GM12878 (cell line): ENCODE data around the gene PARD6A.

Source experiments
- BACH1 ChIP-seq: fragments of 450-650 bp; IDR thresholded peaks from 2 replicates; pipeline ENCODE4 v1.6.1; 2017; ENCODE audit warnings: mild to moderate bottlenecking, borderline replicate concordance
- CTCF ChIP-seq, 3 experiments: IDR thresholded peaks in 2 of 3; conservative IDR thresholded peaks in 1 of 3; 2 replicates each; pipeline ENCODE4 v1.5.1; 2011; ENCODE audit warnings: low read depth in 3 of 3, low read length in 3 of 3, mild to moderate bottlenecking in 3 of 3, control low read depth in 2 of 3, moderate library complexity in 2 of 3, inconsistent platforms in 1 of 3, mixed read lengths in 1 of 3; ENCODE audit not compliant: control insufficient read depth in 2 of 3, insufficient read depth in 1 of 3; ENCODE audit errors: extremely low read depth in 1 of 3
- POLR2A ChIP-seq: IDR thresholded peaks from 2 replicates; pipeline ENCODE4 v1.6.1; 2011; ENCODE audit warnings: low read depth, mild to moderate bottlenecking, low read length
- REST ChIP-seq: IDR thresholded peaks from 2 replicates; pipeline ENCODE4 v1.6.1; 2012; ENCODE audit warnings: mild to moderate bottlenecking, low read depth, low read length
- SPI1 ChIP-seq: IDR thresholded peaks from 2 replicates; pipeline ENCODE4 v1.6.1; 2011; ENCODE audit warnings: low read depth, mild to moderate bottlenecking, low read length, moderate library complexity, borderline replicate concordance; ENCODE audit not compliant: insufficient read depth
- ZNF274 ChIP-seq: IDR thresholded peaks from one replicate; pipeline ENCODE4 v1.8.0; 2011; ENCODE audit not compliant: insufficient read length, insufficient read depth

- no peak for TF ChIP-seq BACH1
- no peak for TF ChIP-seq REST
- TF ChIP-seq POLR2A: no peak
- no peak for TF ChIP-seq ZNF274
- TF ChIP-seq CTCF (IDR thresholded peaks at IDR 0.05 in 2 of 3, conservative IDR thresholded peaks at IDR 0.05 in 1 of 3; ENCODE audit: control insufficient read depth in 2 of 3, extremely low read depth in 1 of 3, insufficient read depth in 1 of 3, low read depth in 3 of 3, low read length in 3 of 3): no peak
- no peak for TF ChIP-seq SPI1
Measured at GRCh38 chr16:67636713-67637112, 24.0 kb upstream of the PARD6A start.
